Hematopoietic multipotent progenitor cell treated with erythropoietin and hydrocortisone succinate and interleukin-3 and kit ligand, for 17 days (in vitro differentiated cells): ENCODE measurements around the gene SMARCD1.

Experiments used
- DNase-seq: peaks from one replicate; pipeline ENCODE4 v3.0.0-alpha.2; 2015; ENCODE audit warnings: low spot score

Gene SMARCD1

DNA sequence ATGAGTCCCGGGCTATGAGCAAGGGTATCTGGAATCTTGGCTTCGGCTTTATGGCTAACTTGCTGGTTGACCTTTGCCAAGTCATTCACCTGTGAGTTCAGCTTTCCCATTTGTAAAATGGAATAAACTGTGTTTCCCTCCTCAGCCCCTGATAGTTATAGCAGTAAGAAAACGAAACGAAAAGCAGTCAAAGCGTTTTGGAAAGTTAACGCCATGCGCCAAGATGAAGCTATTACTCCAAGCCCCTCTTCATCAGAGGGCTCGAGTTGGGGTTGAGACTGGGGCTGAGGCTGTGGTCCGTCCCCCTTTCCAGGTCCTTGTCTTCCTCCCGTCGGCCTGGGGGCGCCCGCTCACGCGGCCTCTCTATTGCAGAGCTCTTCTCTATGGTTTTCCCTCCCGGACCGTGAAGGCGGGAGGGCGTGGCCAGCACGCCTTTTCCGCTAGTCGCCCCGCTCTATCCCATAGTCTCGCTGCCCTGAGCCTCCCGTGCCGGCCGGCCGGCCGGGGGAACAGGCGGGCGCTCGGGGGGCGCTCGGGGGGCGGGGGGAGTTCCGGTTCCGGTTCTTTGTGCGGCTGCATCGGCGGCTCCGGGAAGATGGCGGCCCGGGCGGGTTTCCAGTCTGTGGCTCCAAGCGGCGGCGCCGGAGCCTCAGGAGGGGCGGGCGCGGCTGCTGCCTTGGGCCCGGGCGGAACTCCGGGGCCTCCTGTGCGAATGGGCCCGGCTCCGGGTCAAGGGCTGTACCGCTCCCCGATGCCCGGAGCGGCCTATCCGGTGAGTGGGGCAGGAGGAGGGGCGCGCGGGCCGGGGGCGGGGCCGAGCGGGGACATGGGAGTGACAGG lies at the start of gene SMARCD1:
SMARCD1 (plus strand) TSS at position 568 of the 840 bp plus-strand sequence; CDS start at position 596, 28 bp downstream.
- peak; percentile 93 for DNase-seq

DNA sequence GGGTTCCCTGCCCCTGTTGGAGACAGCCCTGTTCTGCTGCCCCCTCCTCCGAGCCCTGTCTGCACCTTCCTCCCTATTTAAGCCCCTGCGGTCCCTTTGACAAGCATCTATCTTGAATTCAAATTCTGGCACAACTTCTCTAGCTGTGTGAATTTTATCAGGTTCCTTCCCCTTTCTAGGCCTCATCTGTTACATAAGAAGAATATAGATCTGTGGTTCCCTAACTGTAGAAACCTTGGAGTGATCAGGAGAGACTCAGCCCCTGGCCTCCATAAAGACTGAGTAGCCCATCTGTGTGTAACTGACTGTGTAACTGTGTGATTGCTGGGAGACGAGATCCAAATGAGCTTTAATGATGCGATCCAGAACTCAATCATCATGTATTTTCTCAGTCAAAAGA lies 46.8 kb upstream of the SMARCD1 start:
- no peak for DNase-seq

GRCh38 chr12:50039151-50039835 lies 45.8 kb upstream of the SMARCD1 start:
- DNase-seq = peak; percentile 92

DNA sequence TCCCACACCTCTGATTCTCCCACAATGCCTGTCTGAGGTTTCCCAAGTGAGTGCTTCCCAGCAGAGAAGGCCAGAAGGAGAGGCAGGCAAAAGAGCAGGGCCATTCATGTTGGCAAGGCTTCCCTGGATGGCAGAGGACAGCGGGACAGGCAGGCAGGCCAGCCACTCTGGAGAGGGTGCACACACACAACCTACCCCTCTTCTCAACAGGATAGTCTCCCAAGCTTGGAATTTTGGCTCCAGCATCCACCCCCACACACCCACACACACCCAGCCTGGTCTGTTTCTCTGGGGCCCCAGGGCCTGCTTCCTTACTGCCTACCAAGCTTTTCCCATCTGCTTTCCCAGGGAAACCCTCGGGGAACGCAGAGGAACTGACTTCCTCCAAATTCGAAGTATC lies 44.5 kb upstream of the SMARCD1 start:
- no peak for DNase-seq

GRCh38 chr12:50041062-50041860 lies 43.9 kb upstream of the SMARCD1 start:
- DNase-seq = no peak

GRCh38 chr12:50041962-50042361 lies 43.2 kb upstream of the SMARCD1 start:
- no peak for DNase-seq

DNA sequence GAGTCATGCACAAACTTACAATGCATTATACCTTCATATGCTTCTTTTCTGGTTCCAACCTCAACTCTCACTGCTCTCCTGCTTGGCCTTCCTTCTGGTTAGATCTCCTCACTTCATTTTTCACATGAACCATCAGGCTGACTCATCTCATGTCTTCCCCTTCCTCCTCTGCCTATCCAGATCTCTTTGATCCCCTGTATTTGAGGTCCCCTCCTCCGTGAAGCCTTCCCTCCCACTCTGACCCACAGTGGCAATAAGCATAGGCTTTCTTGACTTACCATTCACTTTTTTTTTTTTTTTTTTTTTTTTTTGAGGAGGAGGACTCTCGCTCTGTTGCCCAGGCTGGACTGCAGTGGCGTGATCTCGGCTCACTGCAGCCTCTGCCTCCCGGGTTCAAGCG lies 42.4 kb upstream of the SMARCD1 start:
- no peak for DNase-seq

GRCh38 chr12:50043308-50043707 lies 41.8 kb upstream of the SMARCD1 start:
- DNase-seq = no peak

- DNase-seq = no peak
Measured at GRCh38 chr12:50043854-50044253, 41.3 kb upstream of the SMARCD1 start.

DNA sequence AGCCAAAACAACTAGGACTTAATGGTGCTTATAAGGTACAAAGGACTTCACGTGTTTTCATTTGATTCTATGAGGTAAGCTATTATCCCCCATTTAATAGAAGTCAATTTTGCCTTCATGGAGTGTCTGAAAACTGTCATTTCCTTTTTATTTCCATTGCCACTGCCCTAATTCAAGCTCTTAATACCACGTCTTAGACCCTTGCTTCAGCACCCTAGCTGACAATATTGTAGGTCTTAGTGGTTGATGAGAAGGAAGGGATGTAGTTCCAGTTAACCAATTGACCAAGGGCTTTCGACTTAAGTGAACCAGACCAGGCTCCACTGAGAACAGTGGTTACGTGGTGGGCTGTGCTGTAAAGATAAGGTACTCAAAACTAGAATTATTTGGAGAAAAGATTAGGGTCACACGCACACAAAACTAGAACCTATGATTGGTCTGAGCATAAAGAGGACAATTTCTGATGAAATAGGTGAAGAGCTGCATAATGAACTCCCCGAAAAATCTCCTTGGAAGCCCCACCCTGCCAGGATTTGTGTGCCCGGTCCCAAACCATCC lies 37.4 kb upstream of the SMARCD1 start:
- no peak for DNase-seq

GRCh38 chr12:50049254-50050118 lies 35.7 kb upstream of the SMARCD1 start:
- DNase-seq = peak; percentile 27

GRCh38 chr12:50050119-50050385 lies 35.1 kb upstream of the SMARCD1 start:
- DNase-seq = no peak

- peak; percentile 88 for DNase-seq
Measured at GRCh38 chr12:50050410-50051098, 34.6 kb upstream of the SMARCD1 start.

DNA sequence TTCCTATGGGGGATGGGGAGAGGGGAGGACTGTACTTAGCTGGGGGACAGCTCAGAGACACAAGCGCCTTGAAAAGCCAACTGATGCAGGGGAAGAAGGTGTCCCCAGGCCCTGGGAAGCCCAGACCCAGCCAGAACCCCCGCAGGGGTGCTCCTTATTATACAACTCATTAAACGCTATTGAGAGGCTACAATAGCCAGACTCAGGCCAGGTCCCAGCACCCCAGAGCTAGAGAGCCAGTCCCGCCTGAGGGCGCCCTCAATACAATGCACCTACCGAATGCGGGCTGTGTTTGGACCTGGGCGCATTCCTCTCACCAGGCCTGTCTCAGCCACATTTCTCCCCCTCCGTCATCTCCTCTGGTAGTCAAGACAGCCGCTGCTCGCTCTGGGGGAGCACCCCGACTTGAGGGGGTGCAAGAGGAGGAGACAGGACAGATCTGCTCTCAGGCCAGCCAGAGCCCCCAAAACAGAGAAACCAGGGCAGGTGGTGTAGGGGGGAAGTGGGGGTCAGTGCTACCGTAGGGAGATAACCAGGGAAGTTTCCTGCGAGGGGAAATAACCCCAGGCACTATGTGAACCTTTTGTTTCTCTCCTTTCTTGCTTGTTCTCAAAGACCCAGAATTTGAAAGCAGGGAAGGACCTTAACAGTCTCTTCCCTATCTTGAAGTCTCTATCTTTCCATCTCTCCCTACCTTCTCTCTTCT lies 33.9 kb upstream of the SMARCD1 start:
- no peak for DNase-seq

- no peak for DNase-seq
Measured at GRCh38 chr12:50052544-50052943, 32.6 kb upstream of the SMARCD1 start.

- no peak for DNase-seq
Measured at GRCh38 chr12:50052964-50053363, 32.2 kb upstream of the SMARCD1 start.

DNA sequence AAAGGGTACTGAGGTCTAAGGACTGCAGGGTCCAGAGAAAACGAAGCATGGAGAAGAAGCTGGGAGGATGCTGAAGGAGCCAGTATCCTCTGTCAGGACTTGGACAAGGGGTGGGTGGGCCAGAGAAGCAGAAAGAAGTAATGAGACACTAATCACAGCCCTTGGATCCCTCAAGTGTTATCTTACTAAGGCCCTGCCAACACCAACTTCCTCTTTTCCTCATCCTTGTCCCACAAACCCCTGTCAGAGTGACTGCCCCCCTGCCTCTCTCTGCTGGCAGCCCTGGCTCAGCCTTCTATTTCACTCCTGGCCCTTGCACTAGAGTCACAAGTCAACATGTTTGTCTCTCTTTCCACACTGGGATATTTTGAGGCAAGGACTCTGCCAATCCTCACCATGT lies 31.6 kb upstream of the SMARCD1 start:
- DNase-seq = no peak

GRCh38 chr12:50055831-50056638 lies 29.1 kb upstream of the SMARCD1 start:
- peak; percentile 68 for DNase-seq

- DNase-seq = no peak
Measured at GRCh38 chr12:50056639-50056976, 28.5 kb upstream of the SMARCD1 start.
